Measurements from ENCODE around the gene LONP1.
"Not testable (repeated sequence)": the region's sequence is repeated elsewhere in the genome, so short reads cannot be mapped to it uniquely, and the experiment has no call there.

LONP1 gene, protein sequence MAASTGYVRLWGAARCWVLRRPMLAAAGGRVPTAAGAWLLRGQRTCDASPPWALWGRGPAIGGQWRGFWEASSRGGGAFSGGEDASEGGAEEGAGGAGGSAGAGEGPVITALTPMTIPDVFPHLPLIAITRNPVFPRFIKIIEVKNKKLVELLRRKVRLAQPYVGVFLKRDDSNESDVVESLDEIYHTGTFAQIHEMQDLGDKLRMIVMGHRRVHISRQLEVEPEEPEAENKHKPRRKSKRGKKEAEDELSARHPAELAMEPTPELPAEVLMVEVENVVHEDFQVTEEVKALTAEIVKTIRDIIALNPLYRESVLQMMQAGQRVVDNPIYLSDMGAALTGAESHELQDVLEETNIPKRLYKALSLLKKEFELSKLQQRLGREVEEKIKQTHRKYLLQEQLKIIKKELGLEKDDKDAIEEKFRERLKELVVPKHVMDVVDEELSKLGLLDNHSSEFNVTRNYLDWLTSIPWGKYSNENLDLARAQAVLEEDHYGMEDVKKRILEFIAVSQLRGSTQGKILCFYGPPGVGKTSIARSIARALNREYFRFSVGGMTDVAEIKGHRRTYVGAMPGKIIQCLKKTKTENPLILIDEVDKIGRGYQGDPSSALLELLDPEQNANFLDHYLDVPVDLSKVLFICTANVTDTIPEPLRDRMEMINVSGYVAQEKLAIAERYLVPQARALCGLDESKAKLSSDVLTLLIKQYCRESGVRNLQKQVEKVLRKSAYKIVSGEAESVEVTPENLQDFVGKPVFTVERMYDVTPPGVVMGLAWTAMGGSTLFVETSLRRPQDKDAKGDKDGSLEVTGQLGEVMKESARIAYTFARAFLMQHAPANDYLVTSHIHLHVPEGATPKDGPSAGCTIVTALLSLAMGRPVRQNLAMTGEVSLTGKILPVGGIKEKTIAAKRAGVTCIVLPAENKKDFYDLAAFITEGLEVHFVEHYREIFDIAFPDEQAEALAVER

DNA sequence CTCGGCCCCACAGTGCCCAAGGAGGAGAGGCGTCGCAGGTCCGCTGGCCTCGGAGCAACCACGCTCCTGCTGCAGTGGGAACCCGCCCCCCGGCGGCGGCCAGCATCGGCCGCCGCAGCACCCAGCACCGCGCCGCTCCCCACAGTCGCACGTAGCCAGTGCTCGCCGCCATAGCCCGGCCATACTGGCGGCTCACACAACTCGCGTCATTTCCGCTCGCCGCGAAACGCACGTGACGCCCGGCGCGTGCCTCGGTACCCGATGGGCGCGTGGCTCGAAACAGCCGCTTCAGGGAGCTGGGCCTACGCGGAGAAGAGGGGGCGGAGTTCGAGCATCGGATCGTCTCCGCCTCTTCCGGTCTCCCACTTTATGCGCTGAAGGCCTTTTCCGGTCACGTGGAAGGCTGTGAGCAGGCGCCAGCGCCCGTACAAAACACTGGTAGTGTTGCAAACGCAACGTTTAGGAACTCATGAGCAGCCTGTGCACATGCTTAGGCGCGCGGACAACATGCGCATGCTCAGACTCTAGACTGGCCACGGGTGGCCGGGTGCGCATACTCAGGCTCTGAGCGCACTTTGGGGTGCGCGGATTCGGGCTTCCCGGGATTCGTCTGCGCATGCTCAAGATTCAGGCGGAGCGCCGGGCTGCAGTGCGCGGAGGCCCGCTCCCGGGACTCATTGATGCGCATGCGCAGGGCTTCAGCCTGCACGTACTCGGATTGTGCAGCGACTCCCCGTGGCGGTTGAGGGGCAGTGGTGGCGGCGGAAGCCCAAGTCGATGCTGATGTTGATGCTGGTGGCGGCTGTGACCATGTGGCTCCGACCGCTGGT lies at the start of gene LONP1, which contains the start of gene CATSPERD:
TSS of gene LONP1 (minus strand) at position 186 of the 830 bp plus-strand sequence. CDS start at position 172, 14 bp downstream.
TSS of gene CATSPERD (plus strand) at position 677 of the 830 bp plus-strand sequence. CDS start at position 778, 101 bp downstream.
- peak; percentile 82 to 99 (median 98) for DNase-seq

DNA sequence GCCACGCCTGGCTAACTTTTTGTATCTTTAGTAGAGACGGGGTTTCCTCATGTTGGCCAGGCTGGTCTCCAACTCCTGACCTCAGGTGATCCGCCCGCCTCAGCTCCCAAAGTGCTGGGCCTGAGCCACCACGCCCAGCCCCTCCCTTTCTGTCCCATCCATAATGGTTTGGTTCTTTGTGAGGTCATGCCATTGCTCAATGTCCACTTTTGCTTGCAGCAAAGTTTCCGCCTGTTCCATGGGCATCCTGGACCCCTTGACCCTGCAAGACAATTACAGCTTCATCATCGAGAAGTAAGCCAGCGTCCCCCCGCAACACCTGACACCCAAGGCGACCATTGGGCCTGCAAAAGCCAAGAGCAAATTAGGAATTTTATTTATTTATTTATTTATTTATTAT lies 48.0 kb upstream of the LONP1 start:
- DNase-seq: no peak

DNA sequence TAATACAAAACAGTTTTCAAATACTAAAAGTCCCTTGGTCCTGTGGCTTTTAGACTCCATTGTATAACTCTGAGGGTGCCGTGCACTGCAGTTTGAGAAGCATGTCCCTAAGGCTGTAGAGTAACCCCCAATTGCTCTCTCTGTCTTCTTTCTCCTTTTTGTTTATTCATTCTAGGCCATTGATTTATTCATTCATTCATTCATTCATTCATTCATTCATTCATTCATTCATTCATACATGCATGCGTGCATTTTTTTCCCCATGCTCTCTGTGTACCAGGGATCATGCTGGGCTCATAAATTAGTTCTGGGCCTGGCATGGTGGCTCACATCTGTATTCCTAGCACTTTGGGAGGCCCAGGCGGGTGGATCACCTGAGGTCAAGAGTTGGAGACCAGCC lies 45.3 kb upstream of the LONP1 start:
- no peak for DNase-seq

DNA sequence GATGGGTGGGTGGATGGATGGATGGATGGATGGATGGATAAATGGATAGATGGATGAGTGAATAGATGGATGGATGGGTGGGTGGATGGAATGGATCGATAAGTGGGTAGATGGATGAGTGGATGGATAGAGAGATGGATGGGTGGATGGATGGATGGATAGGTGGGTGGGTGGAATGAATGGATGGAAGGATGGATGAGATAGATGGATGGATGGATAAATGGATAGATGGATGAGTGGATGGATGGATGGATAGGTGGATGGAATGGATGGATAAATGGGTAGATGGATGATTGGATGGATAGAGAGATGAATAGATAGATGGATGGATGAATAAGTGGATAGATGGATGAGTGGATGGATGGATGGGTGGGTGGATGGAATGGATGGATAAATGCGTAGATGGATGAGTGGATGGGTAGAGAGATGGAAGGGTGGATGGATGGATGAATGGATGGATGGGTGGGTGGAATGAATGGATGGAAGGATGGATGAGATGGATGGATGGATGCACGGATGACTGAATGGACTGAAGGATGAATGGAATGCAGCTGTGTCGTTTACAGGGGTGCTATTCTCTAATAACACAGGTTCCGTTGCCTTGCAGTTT lies 42.8 kb upstream of the LONP1 start:
- no peak for DNase-seq

DNA sequence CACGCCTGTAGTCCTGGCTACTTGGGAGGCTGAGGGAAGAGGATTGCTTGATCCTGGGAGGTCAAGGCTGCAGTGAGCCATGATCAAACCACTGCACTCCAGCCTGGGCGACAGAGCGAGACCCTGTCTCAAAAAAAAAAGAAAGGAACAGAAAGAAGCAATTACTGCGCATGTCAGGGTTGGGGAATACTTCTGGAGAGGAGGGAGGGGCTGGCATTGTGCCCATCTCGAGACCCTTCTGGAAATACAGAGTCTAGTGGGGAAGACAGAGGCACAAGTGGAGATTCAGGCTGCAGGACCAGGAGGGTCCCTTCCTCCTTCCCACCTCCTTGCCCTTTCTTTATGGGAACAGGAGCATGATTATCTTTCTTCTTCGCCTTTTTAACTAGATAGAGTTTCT lies 33.8 kb upstream of the LONP1 start:
- no peak for DNase-seq

DNA sequence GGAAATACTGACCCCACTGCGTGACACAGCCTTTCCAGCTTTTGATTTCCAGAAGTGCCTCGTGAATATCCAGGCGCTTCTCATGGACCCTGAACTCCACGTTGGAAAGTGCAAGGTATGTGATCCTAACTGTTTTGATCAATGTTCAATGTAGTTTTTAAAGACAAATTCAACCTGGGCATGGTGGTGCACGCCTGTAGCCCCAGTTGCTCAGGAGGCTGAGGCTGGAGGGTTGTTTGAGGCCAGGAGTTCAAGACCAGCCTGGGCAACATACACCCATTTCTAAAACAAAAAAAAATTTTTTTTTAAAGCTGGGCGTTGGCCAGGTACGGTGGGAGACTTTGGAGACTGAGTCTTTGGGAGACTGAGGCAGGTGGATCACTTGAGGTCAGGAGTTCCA lies 31.8 kb upstream of the LONP1 start:
- no peak for DNase-seq

DNA sequence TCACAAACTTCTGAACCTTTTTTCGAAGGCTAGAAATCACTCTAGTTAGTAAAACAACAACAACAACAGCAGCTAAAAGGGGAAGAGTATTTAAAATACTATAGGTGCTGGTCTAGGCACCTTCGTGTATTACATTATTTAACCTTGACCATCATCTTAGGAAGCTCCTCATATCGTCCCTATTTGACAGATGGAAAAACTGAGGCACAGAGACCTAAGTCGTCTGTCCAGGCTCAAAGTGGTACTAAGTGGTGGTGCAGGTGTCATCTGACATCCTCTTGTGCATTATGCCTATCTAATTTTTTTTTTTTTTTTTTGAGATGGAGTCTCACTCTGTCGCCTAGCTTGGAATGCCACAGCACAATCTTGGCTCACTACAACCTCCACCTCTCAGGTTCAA lies 29.6 kb upstream of the LONP1 start:
- no peak for DNase-seq

DNA sequence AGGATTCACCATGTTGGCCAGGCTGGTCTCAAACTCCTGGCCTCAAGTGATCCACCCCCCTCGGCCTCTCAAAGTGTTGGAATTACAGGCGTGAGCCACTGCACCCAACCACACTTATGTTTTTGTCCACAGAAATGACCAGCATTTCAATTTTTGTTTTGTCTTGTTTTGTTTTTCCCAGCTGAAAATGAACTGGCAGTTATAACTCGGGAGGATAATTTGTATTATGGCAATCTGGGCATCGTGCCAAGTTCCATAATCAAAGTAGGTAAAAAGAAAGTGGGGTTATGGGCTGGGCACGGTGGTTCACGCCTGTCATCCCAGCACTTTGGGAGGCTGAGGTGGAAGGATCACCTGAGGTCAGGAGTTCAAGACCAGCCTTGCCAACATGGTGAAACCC lies 29.0 kb upstream of the LONP1 start:
- not testable (repeated sequence) for DNase-seq

DNA sequence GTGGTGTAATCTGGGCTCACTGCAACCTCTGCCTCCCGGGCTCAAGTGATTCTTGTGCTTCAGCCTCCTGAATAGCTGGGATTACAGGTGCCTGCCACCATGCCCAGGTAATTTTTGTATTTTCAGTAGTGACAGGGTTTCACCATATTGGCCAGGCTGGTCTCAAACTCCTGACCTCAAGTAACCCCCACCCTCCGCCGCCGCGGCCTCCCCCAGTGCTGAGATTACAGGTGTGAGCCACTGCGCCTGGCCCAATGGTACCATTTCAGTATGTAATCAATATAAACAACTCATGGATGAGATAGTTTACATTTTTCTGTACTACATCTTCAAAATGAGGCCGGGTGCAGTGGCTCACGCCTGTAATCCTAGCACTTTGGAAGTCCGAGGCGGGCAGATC lies 25.1 kb upstream of the LONP1 start:
- DNase-seq: not testable (repeated sequence)

DNA sequence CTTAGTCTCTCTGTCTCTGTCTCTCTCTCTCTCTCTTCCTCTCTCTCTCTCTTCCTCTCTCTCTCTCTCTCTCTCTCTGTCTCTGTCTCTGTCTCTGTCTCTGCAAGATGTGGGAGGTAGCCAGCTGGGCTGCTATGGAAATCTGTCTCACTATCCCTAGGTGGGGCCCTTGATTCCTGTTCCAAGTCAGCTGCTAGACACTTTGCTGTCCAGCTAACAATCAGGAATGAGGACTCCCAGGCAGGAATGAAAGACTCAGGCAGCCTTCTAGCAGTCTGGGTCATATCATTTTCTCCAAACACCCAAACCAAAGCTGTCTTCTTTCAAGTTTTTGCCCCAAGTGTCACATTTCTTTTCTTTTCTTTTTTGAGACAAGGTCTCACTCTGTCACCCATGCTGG lies 23.7 kb upstream of the LONP1 start:
- DNase-seq: no peak

DNA sequence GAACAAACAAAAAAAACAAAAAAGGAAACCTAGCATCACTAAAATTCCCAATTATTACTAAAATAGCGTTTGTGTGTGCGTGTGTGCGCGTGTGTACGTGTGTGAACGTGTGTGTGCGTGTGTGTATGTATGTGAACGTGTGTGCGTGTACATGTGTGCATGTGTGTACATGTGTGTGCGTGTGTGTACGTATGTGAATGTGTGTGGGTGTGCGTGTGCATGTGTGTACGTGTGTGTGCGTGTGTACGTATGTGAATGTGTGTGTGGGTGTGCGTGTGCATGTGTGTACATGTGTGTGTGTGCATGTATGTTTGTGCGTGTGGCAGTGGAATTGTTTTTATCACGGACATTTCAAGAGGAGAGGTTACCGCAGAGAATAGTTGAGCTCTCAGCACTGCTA lies 22.1 kb upstream of the LONP1 start:
- no peak for DNase-seq

DNA sequence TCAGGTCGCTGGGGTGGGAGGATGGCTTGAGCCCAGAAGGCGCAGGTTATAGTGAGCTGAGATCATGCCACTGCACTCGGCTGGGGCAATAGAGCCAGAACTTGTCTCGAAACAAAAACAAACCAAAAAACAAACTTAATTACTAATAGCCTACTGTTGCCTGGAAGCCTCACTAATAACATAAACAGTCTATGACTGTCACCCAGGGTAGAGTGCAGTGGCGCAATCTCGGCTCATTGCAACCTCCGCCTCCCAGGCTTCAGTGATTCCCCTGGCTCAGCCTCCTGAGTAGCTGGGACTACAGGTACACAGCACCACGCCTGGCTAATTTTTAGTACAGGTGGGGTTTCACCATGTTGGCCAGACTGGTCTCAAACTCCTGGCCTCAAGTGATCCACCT lies 18.5 kb upstream of the LONP1 start:
- DNase-seq: no peak

DNA sequence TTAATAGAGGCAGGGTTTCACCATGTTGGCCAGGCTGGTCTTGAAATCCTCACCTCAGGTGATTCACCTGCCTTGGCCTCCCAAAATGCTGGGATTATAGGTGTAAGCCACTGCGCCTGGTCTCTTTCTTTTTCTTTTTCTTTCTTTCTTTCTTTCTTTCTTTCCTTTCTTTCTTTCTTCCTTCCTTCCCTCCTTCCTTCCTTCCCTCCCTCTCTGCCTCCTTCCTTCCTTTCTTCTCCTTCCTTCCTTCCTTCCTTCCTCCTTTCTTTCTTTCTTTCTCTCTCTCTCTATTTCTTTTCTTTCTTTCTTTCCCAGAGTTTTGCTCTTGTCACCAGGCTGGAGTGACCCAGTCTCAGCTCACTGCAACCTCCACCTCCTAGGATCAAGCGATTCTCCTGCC lies 13.2 kb upstream of the LONP1 start:
- DNase-seq: not testable (repeated sequence)

DNA sequence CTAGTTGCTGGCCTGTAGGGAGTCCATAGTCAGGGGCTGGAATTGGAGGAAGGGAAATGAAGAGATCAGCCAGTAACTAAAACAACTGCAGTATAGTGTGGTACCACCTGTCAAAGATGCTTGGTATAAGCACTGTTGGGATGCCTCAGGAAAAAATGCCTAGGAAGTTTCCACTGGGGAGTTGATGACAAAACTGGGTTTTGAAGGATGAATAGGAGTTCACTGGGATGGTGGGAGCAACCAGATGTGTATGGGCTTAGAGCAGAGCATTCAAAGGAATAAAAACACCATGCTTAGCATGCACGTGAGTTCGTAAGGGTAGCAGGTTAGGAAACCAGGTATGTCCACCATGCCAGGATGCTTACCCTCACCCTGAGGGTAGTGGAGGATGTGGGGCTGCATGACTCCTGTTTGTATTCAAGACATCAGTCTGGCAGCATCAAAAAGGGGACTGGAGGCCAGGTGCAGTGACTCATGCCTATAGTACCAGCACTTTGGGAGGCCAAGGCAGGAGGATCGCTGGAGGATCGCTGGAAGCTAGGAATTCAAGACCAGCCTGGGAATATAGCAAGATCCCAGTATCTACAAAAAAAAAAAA lies 7.6 kb upstream of the LONP1 start:
- no peak for DNase-seq

DNA sequence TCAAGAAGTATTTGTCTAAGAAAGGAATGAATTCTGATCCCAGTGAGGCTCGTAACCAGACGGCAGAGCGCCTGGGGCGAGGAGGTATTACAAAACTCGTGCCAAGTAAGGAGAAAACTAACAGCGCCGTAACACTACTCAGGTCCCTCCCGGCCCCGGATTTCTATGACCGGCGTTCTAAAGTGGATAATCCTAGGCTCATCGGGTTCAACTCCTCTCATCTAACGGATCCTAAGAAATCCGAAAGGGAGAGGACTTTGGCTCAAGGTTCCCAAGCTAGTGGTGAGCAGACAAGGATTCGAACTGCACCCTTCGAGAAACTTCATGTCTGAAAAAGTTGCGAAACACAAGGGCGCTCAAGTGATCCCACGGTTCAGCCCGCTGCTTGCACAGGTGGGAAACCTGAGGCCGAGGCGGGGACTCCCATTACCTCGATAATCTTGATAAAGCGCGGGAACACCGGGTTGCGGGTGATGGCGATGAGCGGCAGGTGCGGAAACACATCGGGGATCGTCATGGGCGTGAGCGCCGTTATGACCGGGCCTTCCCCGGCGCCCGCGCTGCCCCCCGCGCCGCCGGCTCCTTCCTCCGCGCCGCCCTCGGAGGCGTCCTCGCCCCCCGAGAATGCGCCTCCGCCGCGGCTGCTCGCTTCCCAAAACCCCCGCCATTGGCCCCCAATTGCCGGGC lies 529 bp downstream of the LONP1 start:
- DNase-seq: peak in 1 of 14 donors; percentile 40

DNA sequence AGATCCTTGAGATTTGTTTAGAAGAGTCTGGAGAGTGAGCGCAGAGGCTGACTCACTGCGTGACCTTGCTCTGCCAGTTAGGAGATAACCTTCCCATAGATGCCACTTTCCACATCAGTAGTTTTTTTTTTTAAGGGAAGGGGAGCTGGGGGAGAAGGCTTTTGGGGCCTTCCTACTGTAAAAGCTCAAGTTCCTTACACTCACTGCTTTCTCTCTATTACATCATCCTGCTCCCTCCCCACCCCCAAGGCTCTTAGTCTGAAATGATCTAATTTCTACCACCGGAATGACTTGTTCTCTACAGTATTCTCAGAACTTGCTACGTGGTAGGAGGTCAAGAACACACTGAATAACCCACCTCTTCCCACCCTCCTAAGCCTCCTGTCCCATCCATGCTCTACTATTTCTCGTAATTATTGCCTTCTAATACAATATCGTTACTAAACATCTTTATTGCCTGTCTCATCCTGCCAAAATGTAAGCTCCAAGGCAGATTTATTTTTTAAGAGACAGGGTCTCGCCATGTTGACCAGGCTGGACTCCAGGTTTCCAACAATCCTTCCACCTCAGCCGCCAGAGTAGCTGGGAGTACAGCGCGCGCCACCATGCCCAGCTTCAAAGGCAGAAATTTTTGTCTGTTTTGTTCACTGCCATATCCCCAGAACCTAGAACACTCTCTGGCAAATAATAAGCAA lies 1.2 kb downstream of the LONP1 start:
- no peak for DNase-seq

DNA sequence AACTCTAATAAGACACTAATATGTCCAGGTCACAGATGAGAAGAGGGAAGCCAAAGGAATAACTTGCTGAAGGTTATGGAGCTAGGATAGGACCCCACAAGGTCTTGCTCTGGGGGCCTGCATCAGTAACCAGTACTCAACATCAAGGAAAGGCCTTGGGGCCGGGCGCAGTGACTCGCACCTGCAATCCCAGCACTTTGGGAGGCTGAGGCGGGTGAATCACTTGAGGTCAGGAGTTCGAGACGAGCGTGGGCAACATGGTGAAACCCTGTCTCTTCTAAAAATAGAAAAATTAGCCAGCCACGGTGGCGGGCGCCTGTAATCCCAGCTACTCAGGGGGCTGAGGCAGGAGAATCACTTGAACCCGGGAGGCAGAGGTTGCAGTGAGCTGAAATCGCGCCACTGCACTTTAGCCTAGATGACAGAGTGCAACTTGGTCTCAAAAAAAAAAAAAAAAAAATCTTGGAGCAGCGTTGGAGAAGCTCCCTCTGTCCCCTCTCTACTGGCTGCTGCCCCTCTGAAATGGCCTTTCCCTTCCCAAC lies 1.8 kb downstream of the LONP1 start:
- DNase-seq: no peak

DNA sequence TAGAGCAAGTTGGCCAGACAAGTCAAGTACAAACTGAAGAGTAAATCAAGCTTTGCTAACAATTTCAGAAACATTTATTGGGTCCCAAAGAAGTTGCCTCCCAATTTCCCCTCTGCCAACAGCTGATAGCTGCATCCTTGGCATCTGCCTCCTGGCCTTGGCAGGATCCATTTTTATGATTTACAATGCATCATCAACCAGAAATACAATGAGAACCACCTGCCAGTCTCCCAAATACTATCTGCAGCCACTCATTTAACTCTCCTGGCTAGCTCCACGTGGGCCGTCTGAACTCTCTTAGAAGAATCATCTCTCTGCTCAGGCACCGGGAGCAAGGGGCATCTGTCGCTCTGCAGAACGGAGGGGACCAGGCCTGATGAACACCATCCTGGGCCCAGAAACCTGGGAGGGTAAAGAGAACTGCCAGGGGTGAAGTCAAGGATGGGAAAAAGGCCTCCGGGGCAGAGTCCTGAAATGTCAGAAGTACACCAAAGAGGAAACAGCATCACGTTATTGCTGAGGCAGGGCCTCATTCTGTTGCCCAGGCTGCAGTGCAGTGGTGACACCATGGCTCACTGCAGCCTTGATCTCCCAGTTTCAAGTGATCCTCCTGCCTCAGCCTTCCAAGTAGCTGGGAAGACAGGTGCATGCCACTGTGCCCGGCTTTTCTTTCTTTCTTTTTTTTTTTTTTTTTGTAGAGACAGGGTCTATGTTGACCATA lies 2.6 kb downstream of the LONP1 start:
- no peak for DNase-seq

DNA sequence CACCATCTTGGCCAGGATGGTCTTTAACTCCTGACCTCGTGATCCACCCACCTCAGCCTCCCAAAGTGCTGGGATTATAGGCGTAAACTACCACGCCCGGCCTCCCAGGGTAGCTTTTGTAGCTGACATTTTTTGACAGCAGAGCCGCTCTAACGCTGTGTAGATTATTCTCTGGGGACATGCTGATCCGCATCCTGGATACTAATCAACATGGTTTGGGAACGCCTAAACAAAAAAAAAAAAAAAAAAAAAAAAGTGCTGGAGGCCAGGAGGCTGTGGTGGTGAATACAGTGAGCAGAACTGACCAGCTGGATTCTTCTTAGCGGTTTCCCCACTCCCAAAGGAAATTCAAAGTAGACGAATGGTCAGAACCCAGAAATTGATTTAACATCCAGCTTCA lies 5.1 kb downstream of the LONP1 start:
- DNase-seq: no peak

Data from C1 segment of cervical spinal cord (tissue), 14 donors.